ENCODE data around the gene SLC22A17. TPM values are rescaled to one million over a fixed set of nuclear protein-coding genes. Genes with fewer than 3 reads are reported as not detected.

Gene SLC22A17
- polyA plus RNA-seq, 2 donors = 4.7 to 8.3 TPM

- Histone ChIP-seq H3K27me3 (ENCODE audit: control insufficient read depth in 1 of 2, insufficient read depth in 2 of 2, low read length in 2 of 2) (no peaks in the 10 kb centered on the region), H3K9me3 (ENCODE audit: control insufficient read depth in 2 of 2, insufficient read depth in 1 of 2, low read depth in 1 of 2, low read length in 1 of 2) (no peaks in the 10 kb centered on the region), H3K4me1 (ENCODE audit: control insufficient read depth in 2 of 2, insufficient read depth in 2 of 2, low read length in 1 of 2) (peaks cover 7 to 11% of the 10 kb centered on the region in 2 donors), H3K36me3 (ENCODE audit: control insufficient read depth in 2 of 2, insufficient read depth in 2 of 2, low read length in 1 of 2) (no peaks in the 10 kb centered on the region), H3K4me3 (ENCODE audit: low read depth in 1 of 2, low read length in 2 of 2) (no peak overlapping the region), H3K27ac (ENCODE audit: low read depth in 2 of 2, low read length in 1 of 2) (no peak overlapping the region)
- 94% methylated on average over 18 to 19 of the region's 19 CpGs for WGBS, 2 donors
These were observed 5.0 kb downstream of the SLC22A17 start for GRCh38 chr14:23347406-23348296.

GRCh38 chr14:23346693-23347405, 5.8 kb downstream of the SLC22A17 start:
- Histone ChIP-seq H3K27me3 (ENCODE audit: control insufficient read depth in 1 of 2, insufficient read depth in 2 of 2, low read length in 2 of 2) (no peaks in the 10 kb centered on the region), H3K4me3 (ENCODE audit: low read depth in 1 of 2, low read length in 2 of 2) (no peak overlapping the region), H3K27ac (ENCODE audit: low read depth in 2 of 2, low read length in 1 of 2) (no peak overlapping the region), H3K9me3 (ENCODE audit: control insufficient read depth in 2 of 2, insufficient read depth in 1 of 2, low read depth in 1 of 2, low read length in 1 of 2) (no peaks in the 10 kb centered on the region), H3K4me1 (ENCODE audit: control insufficient read depth in 2 of 2, insufficient read depth in 2 of 2, low read length in 1 of 2) (peaks cover 3 to 4% of the 10 kb centered on the region in 2 donors), H3K36me3 (ENCODE audit: control insufficient read depth in 2 of 2, insufficient read depth in 2 of 2, low read length in 1 of 2) (no peaks in the 10 kb centered on the region)
- WGBS, 2 donors = 85 to 86% methylated on average over 27 of the region's 27 CpGs

GRCh38 chr14:23345987-23346692, 6.5 kb downstream of the SLC22A17 start:
- Histone ChIP-seq H3K9me3 (ENCODE audit: control insufficient read depth in 2 of 2, insufficient read depth in 1 of 2, low read depth in 1 of 2, low read length in 1 of 2) (no peaks in the 10 kb centered on the region), H3K4me1 (ENCODE audit: control insufficient read depth in 2 of 2, insufficient read depth in 2 of 2, low read length in 1 of 2) (no peaks in the 10 kb centered on the region), H3K4me3 (ENCODE audit: low read depth in 1 of 2, low read length in 2 of 2) (no peak overlapping the region), H3K27me3 (ENCODE audit: control insufficient read depth in 1 of 2, insufficient read depth in 2 of 2, low read length in 2 of 2) (no peaks in the 10 kb centered on the region), H3K27ac (ENCODE audit: low read depth in 2 of 2, low read length in 1 of 2) (no peak overlapping the region), H3K36me3 (ENCODE audit: control insufficient read depth in 2 of 2, insufficient read depth in 2 of 2, low read length in 1 of 2) (no peaks in the 10 kb centered on the region)
- 80 to 81% methylated on average over 13 of the region's 13 CpGs for WGBS, 2 donors

DNA sequence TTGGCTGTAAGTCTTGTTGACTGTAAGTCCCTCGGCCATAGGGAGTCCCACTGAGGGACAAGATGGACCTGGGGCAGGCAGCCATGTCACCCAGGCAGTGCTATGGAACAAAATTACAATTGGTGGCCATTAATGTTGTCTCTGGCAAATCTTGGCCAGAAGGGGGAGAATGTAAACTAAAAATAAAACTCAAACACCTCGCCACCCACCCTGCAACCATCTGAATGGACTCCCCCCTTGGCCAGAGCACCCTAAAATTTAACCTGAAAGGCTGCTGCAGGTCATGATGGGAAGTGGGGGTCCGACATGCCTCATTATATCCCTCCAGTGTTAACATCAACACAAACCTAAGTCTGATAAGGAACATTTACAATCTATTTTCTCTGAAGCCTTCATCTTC, 8.2 kb downstream of the SLC22A17 start:
- no peaks in the 10 kb centered on the region for H3K9me3 ChIP-seq (ENCODE audit: control insufficient read depth in 2 of 2, insufficient read depth in 1 of 2, low read depth in 1 of 2, low read length in 1 of 2)
- H3K4me1 ChIP-seq (ENCODE audit: control insufficient read depth in 2 of 2, insufficient read depth in 2 of 2, low read length in 1 of 2) = no peaks in the 10 kb centered on the region
- H3K36me3 ChIP-seq (ENCODE audit: control insufficient read depth in 2 of 2, insufficient read depth in 2 of 2, low read length in 1 of 2) = no peaks in the 10 kb centered on the region
- H3K4me3 ChIP-seq (ENCODE audit: low read depth in 1 of 2, low read length in 2 of 2) = no peak overlapping the region
- WGBS, 2 donors = 46 to 47% methylated on average over 3 of the region's 3 CpGs
- no peak overlapping the region for H3K27ac ChIP-seq (ENCODE audit: low read depth in 2 of 2, low read length in 1 of 2)
- no peaks in the 10 kb centered on the region for H3K27me3 ChIP-seq (ENCODE audit: control insufficient read depth in 1 of 2, insufficient read depth in 2 of 2, low read length in 2 of 2)

GRCh38 chr14:23339506-23340268, 13.0 kb downstream of the SLC22A17 start:
- no peaks in the 10 kb centered on the region for H3K4me1 ChIP-seq (ENCODE audit: control insufficient read depth in 2 of 2, insufficient read depth in 2 of 2, low read length in 1 of 2)
- no peak overlapping the region for H3K27ac ChIP-seq (ENCODE audit: low read depth in 2 of 2, low read length in 1 of 2)
- no peaks in the 10 kb centered on the region for H3K9me3 ChIP-seq (ENCODE audit: control insufficient read depth in 2 of 2, insufficient read depth in 1 of 2, low read depth in 1 of 2, low read length in 1 of 2)
- H3K27me3 ChIP-seq (ENCODE audit: control insufficient read depth in 1 of 2, insufficient read depth in 2 of 2, low read length in 2 of 2) = no peaks in the 10 kb centered on the region
- H3K4me3 ChIP-seq (ENCODE audit: low read depth in 1 of 2, low read length in 2 of 2) = no peak overlapping the region
- WGBS, 2 donors = 73 to 84% methylated on average over 1 of the region's 1 CpG
- no peaks in the 10 kb centered on the region for H3K36me3 ChIP-seq (ENCODE audit: control insufficient read depth in 2 of 2, insufficient read depth in 2 of 2, low read length in 1 of 2)

DNA sequence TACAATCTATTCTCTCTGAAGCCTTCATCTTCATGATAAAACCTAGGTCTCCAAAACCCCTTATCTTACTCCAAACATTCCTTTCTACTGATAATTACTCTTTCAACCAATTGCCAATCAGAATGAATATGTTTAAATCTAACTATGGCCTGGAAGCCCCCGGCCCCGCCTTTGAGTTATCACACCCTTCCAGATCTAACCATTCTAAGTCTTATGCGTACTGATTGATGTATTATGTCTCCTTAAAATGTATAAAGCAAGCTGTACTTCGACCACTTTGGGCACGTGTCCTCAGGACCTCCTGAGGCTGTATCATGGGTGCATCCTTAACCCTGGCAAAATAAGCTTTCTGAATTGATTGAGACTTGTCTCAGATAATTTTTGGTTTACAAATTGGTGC, 17.1 kb downstream of the SLC22A17 start:
- no peaks in the 10 kb centered on the region for H3K27me3 ChIP-seq (ENCODE audit: control insufficient read depth in 1 of 2, insufficient read depth in 2 of 2, low read length in 2 of 2)
- WGBS, 2 donors = 83 to 89% methylated on average over 5 of the region's 5 CpGs
- H3K4me1 ChIP-seq (ENCODE audit: control insufficient read depth in 2 of 2, insufficient read depth in 2 of 2, low read length in 1 of 2) = no peaks in the 10 kb centered on the region
- H3K9me3 ChIP-seq (ENCODE audit: control insufficient read depth in 2 of 2, insufficient read depth in 1 of 2, low read depth in 1 of 2, low read length in 1 of 2) = no peaks in the 10 kb centered on the region
- no peak overlapping the region for H3K4me3 ChIP-seq (ENCODE audit: low read depth in 1 of 2, low read length in 2 of 2)
- no peak overlapping the region for H3K27ac ChIP-seq (ENCODE audit: low read depth in 2 of 2, low read length in 1 of 2)
- H3K36me3 ChIP-seq (ENCODE audit: control insufficient read depth in 2 of 2, insufficient read depth in 2 of 2, low read length in 1 of 2) = no peaks in the 10 kb centered on the region

- H3K4me3 ChIP-seq (ENCODE audit: low read depth in 1 of 2, low read length in 2 of 2) = no peak overlapping the region
- H3K9me3 ChIP-seq (ENCODE audit: control insufficient read depth in 2 of 2, insufficient read depth in 1 of 2, low read depth in 1 of 2, low read length in 1 of 2) = no peaks in the 10 kb centered on the region
- peaks cover 4 to 15% of the 10 kb centered on the region in 2 donors for H3K36me3 ChIP-seq (ENCODE audit: control insufficient read depth in 2 of 2, insufficient read depth in 2 of 2, low read length in 1 of 2)
- no peak overlapping the region for H3K27ac ChIP-seq (ENCODE audit: low read depth in 2 of 2, low read length in 1 of 2)
- 43% methylated on average over 4 of the region's 4 CpGs for WGBS, 2 donors
- H3K27me3 ChIP-seq (ENCODE audit: control insufficient read depth in 1 of 2, insufficient read depth in 2 of 2, low read length in 2 of 2) = no peaks in the 10 kb centered on the region
- no peaks in the 10 kb centered on the region for H3K4me1 ChIP-seq (ENCODE audit: control insufficient read depth in 2 of 2, insufficient read depth in 2 of 2, low read length in 1 of 2)
These were observed 24.5 kb downstream of the SLC22A17 start for GRCh38 chr14:23327947-23328744.

DNA sequence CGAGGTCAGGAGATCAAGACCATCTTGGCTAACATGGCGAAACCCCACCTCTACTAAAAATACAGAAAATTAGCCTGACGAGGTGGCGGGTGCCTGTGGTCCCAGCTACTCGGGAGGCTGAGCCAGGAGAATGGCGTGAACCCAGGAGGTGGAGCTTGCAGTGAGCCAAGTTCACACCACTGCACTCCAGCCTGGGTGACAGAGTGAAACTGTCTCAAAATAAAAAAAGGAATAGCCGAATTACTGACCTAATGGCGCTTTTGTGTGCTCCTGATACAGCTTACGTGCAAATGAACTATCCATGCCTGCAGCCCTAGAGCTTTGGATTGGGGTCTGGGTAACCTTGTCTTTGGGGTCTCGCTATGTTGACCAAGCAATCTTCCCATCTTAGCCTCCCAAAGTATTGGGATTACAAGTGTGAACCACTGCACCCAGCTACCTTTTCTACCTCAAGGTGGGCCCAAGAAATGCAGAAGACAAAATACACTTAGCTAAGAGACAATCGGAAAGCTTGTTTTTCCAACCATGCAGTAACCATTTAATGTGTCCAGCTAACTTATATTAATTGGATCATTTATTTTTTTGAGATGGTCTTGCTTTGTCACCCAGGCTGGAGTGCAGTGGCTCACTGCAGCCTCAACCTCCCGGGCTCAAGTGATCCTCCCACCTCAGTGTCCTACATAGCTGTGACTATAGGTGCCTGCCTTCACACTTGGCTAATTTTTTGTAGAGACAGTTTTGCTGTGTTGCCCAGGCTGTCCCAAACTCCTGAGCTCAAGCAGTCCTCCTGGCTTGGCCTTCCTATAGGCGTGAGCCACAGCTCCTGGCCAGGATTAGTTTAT, 26.0 kb downstream of the SLC22A17 start:
- no peak overlapping the region for H3K4me3 ChIP-seq (ENCODE audit: low read depth in 1 of 2, low read length in 2 of 2)
- no peaks in the 10 kb centered on the region for H3K27me3 ChIP-seq (ENCODE audit: control insufficient read depth in 1 of 2, insufficient read depth in 2 of 2, low read length in 2 of 2)
- WGBS, 2 donors = 74 to 76% methylated on average over 13 of the region's 13 CpGs
- no peak overlapping the region for H3K27ac ChIP-seq (ENCODE audit: low read depth in 2 of 2, low read length in 1 of 2)
- no peaks in the 10 kb centered on the region for H3K9me3 ChIP-seq (ENCODE audit: control insufficient read depth in 2 of 2, insufficient read depth in 1 of 2, low read depth in 1 of 2, low read length in 1 of 2)
- H3K4me1 ChIP-seq (ENCODE audit: control insufficient read depth in 2 of 2, insufficient read depth in 2 of 2, low read length in 1 of 2) = no peaks in the 10 kb centered on the region
- peaks cover 4 to 18% of the 10 kb centered on the region in 2 donors for H3K36me3 ChIP-seq (ENCODE audit: control insufficient read depth in 2 of 2, insufficient read depth in 2 of 2, low read length in 1 of 2)
